HG03175 (cell line): ENCODE measurements around the gene USP7.
"Not testable (repeated sequence)": the region's sequence is repeated elsewhere in the genome, so short reads cannot be mapped to it uniquely, and the experiment has no call there.

Experiments used
- ATAC-seq: cut with Tn5 transposase; IDR thresholded peaks from one replicate; pipeline ENCODE4 v1.9.1; 2021; ENCODE audit warnings: mild to moderate bottlenecking, moderate library complexity; ENCODE audit not compliant: unreplicated experiment

The USP7 gene

DNA sequence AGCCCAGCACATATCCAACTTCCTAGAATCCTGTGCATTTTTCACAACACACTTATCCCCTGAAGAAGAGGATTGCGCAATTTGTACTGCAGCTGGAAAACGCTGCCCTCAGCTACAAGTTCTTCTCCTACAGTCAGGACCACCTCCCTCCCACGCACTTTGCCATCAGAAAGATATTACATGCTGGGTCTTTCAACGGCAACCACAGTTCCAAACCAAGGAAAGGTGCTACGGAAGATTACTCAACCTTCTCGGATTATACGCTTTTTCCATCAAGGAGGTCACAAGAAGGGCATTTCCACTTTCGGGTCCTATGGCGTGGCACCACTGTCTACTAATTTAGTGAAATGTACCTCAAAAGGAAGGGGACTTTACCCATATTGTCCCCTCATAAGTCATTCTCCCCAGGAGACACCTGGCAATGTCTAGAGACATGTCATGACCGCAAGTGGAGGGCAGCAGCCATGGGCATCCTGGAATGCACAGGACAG is 35.2 kb downstream of the USP7 start:
- ATAC-seq: no peak

DNA sequence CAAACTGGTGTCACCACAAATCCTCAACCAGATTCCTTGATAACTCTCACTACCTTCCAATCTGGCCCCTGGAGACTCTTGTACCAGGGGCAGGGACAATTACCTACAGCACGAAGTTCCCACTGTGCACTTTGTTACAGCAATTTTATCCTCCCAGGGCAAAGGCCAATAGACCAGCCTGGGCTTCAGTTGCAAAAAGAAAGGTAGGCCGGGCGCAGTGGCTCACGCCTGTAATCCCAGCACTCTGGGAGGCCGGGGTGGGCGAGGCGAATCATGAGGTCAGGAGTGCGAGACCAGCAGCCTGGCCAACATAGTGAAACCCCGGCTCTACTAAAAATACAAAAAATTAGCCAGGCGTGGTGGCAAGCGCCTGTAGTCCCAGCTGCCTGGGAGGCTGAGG is 36.9 kb downstream of the USP7 start:
- no peak for ATAC-seq

DNA sequence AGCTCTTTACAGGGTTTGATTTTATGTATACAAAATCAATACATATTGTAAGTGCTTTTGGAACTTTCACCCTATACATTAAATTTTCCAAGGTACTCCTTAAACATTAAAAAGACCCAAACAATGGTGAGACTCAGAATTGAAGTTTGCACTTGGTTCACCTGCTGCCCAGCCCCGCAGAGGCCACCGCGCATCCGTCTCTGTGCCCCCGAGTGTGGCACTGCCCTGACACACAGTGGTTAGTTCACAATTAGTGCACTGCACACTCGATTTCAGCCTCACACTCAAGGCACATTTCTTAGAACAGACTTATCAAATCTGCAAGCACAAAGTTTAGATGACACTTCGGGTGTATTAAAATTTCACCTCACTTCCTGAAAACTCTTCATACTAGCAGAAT is 38.3 kb downstream of the USP7 start:
- ATAC-seq: no peak

DNA sequence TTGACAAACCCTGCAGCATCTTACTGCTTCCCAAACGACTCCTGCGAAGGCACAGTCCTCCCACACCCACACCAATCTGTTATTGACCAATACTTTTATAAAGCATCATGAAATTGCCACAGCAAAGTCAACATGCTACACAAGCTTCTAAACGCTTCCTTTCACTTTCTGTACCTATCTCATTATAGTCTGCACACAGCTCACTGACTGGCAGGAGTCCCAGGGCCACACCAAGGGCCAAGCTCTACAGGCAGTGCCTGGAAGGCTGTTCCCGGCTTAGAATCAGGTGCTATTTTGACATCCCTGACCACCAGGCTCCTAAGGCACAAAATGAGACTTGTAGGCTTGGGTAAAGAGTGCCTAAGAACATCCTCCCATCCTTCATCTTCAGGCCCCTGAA is 39.5 kb downstream of the USP7 start:
- ATAC-seq: no peak

DNA sequence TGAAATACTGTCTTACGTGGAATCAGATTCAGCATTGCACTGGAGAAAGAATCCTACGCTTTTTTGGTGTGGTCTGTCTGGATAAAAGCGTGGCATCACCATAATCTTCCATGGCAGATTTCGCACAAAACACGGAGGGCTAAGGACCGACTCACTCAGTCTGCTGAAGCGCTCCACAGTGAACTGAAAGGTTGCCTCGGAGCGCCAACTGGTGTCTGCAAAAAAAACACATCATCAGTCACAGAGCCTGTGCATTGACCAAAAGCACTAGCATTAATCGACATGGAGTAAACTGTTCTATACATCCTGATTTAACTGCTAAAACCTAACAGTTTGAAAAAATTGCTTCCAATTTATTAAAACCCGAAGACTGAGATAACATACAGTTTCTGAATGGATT is 40.5 kb downstream of the USP7 start:
- ATAC-seq: no peak

DNA sequence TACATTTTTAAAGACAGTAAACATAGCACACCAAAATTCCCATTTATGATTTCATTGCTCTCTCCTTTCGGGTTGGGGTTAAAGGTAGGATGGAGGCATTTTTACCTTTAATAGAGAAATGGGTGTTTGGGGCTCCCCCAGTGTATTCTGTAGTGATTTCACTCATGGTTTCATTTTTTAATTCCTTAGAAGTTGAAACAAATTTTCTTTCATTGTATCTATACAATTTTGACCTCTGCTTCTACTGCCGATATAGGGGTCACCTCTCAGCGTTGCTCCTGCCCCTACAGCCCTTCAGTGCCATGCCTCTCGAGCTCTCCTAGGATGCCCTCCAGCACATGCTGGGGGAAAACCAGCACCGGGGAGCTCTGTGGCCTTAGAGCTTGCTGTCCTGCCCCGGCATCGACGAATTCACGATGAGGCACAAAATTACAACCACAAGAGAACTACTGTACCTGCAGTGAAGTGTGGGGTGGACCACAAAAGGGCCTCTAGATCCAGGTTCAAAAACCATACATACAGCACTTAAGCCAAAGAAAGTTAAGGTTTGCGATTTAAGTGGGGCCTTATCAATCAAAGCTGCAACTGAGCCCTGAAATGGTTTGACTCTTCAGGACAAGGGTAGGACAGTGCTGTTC is 42.2 kb downstream of the USP7 start:
- ATAC-seq: no peak

DNA sequence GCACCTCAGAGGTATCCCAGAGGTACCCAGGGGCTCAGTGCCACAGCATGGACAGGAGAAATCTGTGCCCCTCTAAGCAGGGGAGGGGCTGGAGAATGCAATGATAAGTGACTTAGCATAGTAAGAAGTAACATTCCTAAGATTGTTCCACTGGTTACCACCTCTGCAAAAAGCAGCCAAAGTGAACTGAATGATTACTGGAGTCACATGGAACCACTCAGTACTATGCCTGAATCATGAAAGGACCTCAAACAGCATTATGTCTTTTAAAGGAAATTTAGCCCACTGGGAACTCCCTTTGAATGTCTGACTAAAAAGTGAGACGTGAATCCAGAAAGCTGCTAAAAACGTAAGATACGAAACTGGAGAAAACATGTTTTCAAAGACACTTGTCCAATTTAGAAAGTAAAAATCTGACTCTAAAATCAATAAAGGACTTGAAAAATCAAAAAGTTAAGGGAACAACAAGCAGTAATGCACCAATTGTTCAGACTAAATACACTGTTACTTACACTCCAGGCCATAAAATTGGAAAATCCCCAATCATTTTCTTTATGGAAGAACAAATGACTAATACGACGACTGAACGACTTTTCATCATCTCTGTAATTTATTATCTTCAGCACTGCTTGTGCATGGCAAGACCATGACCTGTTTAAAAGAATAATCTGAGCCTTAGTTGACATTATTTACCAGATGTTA is 42.9 kb downstream of the USP7 start:
- no peak for ATAC-seq

DNA sequence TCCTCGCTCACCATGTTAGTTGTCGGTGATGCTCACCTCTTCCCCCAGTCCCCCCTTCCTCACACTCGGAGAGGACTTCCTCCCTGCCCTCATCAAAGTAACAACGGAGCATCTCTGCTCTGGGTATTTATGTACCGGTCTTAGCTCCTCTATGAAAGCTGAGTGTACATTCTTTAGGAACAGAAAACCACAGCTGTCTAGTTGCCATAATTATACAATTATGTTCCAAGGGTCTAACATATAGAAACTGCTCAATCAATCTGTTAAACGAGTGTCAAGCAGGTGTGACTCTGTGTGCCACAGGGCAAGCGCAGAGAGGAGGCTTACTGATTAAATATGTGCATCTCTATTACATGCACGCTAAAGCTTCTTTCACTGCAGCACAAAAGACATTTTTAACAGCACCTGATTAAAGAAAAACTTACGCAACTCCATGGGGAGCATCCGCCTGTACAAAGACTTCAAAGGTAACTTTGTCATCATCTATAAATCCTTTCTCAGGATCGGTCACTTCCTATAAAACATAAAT is 43.7 kb downstream of the USP7 start:
- ATAC-seq: no peak

DNA sequence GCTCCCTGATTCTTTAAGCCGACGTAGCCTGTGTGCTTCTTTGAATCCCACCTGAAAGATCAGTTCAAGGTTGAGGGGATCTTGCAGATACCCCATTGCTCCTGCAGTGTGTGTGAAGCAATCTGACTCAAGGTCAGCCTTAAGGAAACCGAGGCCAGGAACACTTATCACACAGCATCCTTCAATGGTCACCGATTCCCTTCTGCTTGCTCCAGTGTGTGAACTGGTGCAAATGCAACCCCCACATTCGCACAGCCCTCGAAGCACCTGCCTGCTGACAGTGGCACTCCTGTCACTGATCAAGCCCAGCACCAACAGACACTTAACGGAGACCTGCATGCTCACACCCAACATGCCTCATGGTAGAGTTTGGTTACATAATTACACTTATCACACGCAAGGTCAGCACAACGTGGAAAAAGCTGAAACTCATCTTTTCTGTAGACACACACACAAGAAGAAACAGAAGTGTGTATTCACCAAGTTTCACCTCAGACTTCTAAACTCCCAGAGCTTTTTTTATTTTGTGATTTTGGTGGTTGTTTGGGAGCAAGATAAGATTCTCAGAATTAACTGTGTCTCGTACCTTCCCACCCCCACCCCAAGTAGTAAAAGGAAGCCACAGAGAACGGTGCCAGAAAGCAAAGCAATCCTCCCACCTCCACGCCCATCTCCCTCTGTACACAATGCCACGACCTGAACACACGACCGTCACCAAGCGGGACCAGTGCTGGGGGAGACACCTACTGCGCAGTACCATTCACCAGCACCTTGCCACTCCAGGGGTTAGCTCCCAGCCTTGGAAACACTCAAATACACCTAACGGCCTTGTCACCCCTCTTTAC is 44.4 kb downstream of the USP7 start:
- ATAC-seq: no peak

DNA sequence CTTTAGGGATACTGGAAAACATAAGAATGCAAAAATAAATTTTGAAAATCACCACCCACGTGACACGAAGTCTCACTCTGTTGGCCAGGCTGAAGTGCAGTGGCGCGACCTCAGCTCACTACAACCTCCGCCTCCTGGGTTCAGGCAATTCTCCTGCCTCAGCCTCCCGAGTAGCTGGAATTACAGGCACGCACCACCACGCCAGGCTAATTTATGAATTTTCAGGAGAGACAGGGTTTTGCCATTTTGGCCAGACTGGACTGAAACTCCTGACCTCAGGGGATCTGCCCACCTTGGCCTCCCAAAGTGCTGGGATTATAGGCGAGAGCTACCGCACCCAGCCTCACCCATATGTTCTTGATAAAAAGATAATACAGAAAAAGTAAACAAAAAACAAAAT is 46.4 kb downstream of the USP7 start:
- ATAC-seq: not testable (repeated sequence)

DNA sequence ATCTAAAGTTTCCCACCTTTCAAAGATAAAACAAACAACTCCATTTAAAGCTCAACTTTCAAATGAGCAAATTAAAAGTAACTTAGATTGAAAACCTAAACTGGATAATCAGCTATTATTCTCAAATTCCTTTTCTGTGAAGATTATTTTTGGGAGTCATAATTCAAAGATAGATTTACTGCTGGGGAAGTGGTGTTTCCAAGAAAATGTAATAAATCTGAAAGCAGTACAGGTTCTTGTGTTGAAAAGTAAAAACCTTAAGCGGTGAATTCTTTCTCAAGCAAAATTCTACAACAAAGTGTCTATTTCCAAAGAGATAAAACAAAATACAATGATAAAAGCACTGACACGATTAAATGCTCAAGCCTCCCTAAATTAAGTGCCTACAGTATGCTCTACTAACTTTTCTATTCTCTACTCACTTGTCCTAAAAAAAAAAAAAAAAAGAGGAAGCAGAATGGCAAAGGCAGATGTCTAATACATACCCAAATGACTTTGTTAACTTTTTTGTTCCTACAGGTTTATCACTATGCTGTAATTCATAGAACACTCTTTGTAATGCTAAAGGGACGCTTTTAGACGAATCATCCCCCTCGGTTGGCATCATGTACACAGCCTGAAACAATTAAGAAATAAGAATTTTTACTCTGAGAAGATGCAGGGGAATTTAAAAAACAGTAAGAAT is 47.0 kb downstream of the USP7 start:
- no peak for ATAC-seq

DNA sequence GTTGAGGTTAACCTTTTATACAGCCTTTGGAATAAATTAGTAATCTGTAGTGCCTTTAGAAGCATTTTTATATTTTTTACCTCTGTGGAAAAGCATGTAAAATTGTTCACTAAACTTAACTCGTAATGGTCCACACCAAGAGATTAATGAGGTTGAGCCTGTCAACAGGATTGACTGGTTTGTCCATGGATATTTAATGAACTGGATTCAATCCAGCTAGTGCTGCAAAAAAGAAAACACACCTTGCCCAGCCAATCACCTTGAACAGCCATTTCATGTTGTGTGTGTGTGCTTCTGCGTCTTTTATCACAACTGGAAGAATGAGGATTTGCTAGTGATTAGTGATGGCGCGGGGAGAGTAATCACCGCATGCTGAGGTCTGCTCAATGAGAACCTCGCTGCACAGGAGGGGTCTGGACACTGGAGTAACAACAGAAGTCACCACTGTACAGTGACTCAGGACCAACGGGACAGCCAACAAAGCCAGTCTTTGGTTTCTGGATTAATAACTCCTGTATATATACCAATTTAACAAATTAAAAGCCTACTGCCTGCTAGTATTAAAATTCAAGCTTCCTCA is 47.9 kb downstream of the USP7 start:
- ATAC-seq: no peak

DNA sequence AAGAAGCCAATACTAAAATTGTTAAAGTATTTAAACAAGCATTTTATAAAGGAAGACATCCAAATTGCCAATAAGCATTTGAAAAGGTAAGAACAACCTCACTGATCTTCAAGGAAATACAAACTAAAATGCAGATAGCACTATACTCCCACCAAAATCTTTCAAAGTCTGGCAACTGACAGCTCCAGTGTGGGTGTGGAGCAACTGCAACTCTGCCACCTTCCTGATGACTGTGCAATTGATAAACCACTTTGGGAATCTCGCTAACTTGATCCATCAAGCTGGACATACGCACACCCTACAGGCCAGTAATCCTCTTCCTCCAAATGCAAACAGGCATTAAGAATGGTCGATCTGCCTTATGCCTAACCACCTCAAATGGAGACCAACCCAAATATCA is 49.6 kb downstream of the USP7 start:
- ATAC-seq: no peak

DNA sequence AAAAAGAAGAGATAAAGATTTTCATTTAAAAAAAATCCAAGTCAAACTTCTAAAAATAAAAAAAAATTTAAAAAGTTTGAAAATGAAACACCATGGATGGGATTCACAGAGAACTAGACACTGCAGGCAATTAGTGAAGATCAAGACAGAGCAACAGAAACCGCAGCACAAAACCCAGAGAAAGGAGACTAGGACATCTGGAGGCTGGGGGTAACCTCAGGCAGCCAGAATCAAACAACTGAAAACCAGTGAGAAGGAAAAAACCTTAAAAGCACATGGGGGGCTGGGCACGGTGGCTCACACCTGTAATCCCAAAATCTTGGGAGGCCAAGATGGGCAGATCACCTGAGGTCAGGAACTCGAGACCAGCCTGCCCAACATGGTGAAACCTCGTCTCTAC is 50.9 kb downstream of the USP7 start:
- no peak for ATAC-seq

DNA sequence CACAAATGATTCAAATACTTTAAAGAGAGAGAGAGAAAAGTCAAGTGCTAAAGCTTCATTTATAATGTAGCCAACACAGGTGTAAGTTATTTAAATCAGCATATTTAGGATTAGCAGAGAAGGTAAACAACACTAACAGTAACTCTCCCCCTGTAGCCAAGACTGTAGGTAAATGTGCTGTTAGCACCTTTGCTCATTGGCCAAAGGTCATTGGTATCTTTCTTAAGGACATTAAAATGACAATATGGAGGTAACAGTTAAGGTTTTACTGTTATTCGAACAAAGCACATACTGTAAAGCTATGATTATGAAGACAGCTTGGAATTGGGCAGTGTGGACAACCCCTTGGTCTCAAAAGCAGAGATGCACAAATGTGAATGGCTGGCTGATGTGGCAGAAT is 52.9 kb downstream of the USP7 start:
- no peak for ATAC-seq

DNA sequence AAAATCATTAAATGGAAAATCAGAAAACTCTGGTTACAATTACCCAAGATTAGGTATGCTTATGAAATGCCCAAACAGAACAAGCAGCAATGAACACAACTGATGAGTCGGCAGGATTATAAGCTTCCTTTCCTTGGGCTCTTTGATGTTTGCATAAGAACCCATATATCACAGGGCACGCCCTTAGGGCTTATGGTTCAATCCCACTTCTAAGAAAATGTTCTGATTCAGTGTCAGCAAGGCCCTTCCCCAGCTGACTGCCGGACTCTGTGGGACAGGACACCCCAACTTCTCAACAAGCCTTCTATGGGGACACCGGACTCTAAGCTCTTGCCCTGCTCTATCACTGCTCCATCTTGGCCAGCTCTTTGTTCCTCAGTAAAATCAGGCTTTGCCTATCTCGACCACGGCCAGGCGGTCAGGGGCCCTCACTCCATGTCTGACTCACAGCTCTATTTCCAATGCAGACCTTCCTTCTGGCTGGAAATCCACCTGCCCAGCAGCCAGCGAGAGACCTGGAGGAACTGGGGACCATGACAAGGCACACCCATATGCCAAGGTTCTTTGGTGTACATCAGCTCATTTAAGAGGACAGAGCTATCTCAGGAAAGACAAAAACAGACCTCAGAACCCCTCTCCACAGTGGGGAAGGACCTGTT is 54.8 kb downstream of the USP7 start:
- ATAC-seq: no peak

DNA sequence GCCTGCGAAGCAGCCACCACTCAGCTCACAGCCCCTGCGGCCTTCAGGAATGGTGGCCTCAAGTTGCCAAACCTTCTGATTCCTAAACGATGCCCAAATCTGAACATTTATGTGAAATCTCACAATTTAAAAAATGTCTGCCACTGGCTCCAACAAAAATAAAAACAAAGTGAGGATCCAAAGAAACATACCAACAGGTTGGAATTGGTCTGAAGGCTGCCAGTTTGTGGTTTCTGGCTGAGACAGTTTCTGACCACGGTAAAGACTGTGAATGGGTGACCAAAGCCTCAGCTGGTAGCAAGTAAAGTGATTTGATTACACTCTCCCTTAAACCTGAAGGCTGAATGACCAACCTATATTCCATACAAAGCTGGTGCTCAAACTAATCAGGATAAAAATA is 56.6 kb downstream of the USP7 start:
- ATAC-seq: no peak

DNA sequence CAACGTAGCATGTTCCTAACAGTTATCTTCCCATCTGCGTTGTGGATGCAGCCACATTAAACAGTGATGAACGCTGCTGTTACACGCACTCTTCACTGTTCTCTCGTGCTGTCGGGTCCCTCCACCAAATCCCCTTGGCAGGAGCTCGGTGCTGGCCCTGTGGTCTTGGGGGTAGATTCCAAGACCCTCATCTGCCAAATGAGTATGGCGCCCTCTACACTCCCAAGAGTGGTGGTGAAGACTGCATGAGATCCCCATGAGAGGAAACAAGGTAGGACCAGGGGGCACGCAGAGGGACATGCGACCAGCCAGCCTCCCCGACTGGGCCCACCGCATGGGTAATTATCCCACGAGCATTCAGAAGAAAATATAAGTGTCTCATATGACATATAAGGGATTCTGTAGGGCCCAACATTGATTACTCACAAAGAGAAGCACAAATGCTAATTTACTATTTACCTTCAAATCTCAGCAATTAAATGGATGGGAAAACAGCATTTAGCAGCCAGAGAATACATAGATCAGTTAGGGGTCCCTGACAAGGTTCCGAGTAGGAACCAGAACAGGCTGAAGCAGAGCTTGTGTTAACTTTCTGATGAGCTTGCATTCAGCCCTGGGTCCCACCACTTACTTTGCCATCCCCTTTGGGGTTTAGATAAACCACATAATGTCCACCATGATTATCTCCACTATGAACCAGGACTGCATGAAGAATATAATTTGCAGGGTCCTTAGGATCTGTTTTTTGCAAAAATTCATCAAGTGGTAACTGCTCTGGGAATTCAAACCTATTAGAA is 57.7 kb downstream of the USP7 start:
- no peak for ATAC-seq

DNA sequence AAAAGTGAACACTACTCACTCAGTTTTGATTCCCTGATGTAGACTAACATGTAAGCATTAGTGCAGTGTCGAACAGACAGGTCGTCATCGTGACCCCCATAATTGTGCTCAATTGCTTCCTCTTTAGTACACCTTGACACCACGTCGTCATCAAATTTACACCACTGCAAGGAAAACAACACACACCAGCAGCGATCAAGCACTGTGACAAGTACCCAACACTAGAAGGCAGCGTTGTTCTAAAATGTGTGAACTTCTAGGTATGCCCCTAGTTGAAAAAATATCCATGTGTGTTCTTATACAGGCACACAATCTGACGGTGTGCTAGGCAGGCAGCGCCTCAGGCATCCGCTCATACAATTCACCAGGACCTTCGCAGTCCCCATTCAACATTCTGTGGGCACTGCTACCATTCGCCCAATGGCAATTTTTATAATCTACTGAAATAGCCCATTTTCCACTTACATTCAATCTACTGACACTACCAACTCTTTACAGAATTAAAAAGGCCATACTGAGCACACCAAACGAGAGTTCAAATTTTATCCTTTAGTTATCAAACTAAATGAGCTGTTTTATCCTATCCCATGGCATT is 58.4 kb downstream of the USP7 start:
- no peak for ATAC-seq
